M059J (cell line): Measurements from ENCODE around the gene DAPL1. TPM values are rescaled to one million over a fixed set of nuclear protein-coding genes. Genes with fewer than 3 reads are reported as not detected.

ENCODE experiments used
- DNase-seq: peaks from one replicate; pipeline ENCODE4 v3.0.0-alpha.2; 2012; ENCODE audit warnings: low read depth
- total RNA-seq: library from RNA; depleted of rRNA; stranded (reverse); fragments of >200 nt; shearing (Covaris generic); gene quantifications from 2 replicates; pipeline ENCODE4 v1.2.3, GENCODE V29; 2014

DAPL1 gene
- total RNA-seq, 1 experiment from 2014 or later, result 2.2 TPM

DNA sequence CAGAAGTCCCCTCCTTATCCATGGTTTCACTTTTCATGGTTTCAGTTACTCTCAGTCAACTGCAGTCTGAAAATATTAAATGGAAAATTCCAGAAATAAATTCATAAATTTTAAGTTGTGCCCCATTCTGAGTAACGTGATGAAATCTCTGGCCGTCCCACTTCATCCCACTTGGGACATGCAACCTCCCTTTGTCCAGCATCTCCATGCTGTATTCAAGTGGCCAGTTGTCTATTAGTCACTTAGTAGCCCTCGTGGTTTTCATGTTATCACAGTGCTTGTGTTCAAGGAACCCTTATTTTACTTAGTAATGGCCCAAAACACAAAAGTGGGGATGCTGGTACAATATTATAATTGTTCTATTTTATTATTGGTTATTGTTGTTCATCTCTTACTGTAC lies 18.0 kb upstream of the DAPL1 start:
- no peak for DNase-seq

GRCh38 chr2:158778243-158778642 lies 16.9 kb upstream of the DAPL1 start:
- no peak for DNase-seq

DNA sequence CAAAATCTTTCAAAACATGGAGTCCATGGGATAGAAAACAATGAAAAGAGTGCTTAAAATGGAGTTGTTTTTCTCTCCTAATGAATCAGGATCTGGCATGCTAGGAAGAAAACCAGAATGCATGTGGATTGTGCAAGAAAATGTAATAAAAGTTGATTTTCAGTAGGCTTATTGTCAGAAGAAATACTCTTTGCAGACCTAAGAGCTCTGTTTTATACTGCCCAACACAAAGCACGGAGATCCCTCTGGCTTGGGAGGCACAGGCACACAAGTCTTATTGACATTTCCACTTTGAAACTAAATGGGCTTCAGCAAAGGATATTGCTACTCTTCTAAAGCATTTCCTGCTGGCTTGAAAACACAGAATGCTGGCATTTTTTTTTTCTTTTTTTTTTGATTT lies 15.5 kb upstream of the DAPL1 start:
- DNase-seq, result no peak

- DNase-seq, result peak; percentile 50
Observed at GRCh38 chr2:158781353-158781961, 13.7 kb upstream of the DAPL1 start.

DNA sequence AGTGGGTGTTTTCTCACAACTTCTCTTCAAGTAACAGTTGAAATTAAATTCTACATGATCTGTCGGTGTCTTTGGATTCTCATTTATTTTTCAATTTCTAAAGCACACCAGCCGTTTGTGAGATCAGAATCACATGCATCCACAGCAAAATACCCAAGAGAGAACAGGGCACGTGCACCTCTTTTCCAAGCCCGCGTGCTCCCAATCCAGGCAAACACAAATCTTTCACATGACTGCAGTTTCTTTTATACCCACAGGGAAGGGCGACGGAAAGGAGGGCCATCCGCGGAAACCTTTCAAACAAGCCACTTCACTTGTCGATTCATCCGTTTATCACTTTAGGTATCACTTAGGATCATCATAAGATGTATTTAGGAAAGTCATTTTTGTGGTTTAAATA lies 13.0 kb upstream of the DAPL1 start:
- no peak for DNase-seq

GRCh38 chr2:158782616-158783015 lies 12.5 kb upstream of the DAPL1 start:
- peak; percentile 45 for DNase-seq

DNA sequence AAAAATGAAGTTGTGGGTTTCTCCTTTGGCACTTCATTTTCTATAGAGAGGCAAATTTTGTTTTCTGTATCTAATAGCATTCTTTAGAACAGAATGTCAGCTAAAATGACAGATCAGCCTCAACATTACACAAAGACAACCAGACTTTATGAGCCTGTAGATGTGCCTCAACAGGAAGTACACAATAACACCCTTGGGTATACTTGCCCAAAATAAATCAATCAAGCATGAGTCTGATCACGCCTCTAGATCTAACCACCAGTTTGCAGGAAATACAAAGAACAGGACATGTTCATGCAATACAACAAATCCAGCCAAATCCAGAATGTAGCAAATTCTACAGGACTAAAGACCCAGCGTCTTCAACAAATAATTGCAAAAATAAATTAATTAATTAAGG lies 11.2 kb upstream of the DAPL1 start:
- DNase-seq, result no peak

- no peak for DNase-seq
Observed at GRCh38 chr2:158786897-158787296, 8.2 kb upstream of the DAPL1 start.

GRCh38 chr2:158788951-158789350 lies 6.2 kb upstream of the DAPL1 start:
- DNase-seq, result no peak

- no peak for DNase-seq
Observed at GRCh38 chr2:158796652-158797051, 1.5 kb downstream of the DAPL1 start.

DNA sequence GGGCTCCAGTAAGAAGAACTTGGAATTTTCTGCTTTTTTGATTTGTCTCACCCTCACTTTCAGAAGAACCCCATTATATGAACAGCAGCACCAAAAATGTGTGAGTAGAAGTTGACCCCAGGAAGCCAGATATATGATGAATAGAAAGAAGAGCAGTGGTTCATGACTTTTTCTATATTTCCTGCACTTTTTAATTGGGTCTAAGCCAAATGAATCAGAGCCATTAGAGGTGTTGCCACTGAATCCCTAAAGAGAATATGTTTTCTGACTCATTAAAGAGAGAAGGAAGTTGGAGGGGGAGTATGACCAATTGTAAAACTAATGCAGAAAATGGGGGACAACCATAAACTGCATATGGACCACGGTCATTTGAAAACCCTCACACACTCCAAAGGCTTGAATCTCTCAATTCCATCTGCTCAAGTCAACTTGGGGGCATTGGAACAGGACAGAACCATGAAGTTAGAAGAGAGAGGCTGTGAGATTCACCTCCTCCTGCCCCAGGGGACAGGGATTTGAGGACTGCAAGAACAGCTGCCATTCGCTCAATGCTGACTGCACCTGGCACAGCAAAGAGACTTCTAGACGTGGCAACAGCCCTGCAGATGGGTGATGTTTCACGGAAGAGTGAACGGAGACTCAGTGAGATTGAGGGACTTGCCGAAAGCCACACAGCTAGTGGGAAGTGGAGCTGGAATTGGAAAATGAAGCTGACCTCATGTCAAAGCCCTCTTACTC lies 3.0 kb downstream of the DAPL1 start:
- peak; percentile 27 for DNase-seq

DNA sequence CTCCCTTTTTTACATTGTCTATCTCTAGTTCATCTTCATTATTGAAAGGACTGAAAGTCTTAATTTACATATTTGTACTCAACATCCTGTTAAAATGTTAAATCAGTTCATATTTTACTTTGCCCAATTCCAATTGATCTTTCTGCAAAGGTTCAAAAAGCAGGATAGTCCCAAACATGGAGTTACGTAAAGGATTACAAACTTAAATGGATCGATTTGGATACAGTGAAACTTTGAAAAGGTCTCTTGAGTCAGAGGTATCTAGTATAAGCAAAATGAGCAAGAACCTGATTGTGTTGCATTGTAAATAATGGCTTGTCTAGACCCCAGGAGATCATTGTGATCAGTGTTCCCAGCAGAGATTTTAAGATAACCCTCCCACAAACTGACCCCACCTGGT lies 4.1 kb downstream of the DAPL1 start:
- DNase-seq, result no peak

DNA sequence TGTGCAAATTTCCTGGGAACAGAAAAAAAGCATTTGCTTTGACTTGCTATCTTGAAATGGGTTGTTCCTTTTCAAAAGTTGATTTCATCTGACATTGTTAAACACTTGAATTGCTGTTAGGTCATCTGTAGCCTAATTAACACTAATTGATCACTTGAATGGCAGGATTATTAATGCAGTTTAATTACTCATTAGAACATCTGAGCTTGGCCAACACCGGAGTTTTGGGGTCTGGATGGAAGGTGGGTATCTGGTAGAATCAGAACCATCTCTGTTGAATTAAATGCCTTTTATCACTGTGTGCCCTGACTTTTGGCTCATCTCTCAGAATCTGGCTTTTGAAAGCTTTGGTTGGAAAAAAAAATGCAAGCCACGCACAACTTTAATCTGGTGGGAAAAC lies 8.4 kb downstream of the DAPL1 start:
- no peak for DNase-seq

DNA sequence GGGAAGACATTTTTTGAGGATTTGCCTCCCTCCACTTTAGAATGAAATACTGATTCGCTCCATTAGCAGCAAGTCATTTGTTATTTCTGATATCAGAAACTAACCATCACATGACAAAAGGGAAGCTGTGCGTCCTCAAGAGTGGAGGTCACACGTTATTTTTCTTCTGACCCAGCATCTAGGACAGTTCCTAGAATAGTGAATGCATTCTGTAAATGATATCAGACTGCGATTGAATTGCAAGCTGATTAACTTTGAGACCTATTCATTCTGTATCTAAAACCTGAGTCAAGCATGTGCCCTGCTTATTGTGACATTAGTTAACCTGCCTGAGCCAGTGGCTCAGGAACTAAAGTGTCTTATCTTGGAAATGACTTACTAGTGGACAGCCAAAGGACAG lies 10.1 kb downstream of the DAPL1 start:
- no peak for DNase-seq

- no peak for DNase-seq
Observed at GRCh38 chr2:158805936-158806335, 10.8 kb downstream of the DAPL1 start.

- DNase-seq, result no peak
Observed at GRCh38 chr2:158806941-158807340, 11.8 kb downstream of the DAPL1 start.

DNA sequence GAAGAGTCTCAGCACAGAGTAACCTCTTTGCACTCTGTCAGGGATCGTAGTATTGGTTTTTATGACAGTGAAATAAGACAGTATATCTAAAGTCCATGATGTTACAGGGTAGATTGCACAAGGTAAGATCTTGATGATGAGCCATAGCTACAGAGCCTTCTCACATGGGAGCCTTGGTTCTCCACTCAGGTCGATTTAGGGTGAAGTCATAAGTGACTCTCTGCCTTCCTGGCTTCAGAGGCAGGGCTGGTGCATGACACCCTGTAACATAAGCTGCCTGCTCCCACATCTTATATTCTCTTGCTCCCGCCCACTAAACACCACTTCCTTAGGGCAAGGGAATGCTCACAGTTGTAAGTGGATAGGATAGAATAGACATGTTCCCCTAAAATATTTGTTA lies 13.3 kb downstream of the DAPL1 start:
- no peak for DNase-seq

DNA sequence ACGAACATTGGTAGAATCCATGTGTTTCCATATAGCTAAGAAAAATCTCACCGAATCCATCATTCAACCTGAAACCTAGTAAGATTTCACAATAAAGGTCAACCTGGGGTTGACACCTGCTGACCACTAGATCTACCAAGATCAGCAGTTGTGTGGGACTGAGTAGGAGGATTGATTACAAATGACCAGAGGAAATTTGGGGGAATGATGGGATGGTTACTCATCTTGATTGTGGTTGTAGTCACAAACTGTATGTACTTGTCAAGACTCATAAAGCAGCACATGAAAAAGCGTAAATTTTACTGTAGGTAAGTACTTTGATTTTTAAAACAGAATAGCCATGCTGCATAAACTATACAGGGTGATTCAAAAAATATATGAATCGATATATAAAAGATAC lies 14.7 kb downstream of the DAPL1 start:
- DNase-seq, result peak; percentile 33

DNA sequence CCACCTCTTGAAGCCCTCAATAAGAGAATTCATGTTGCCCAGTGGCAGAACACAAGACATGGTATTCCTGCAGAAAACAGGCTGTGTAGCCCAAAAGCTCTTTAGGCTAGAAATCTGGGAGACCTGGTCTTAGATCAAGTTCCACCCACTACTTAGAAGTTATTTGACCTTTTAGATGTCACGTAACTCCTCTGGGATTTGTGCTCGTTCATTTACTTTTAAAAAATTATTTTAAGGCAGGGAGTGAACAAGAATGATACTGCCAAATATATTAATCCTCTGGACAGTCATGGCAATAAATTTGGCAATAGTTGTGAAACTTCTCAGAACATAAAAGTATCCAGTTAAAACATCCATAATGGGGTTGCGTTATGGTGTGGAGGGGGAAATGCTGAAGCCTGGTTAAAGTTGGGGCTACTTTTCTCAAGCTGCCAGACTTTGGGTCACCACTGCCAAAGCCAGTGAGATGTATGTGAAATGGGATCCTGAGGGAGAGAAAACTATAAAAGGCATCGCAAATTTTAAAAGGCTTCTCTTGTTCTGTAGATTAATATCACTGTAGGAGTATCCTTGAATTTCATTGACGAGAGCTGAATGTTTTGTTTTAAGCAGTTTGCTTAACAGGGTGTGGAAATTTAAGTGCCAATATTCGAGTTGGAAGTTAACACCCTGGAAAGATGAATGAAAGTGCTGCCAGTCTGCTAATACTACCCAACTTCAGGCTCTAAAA lies 15.8 kb downstream of the DAPL1 start:
- no peak for DNase-seq

- peak; percentile 20 for DNase-seq
Observed at GRCh38 chr2:158815166-158815565, 20.0 kb downstream of the DAPL1 start.

DNA sequence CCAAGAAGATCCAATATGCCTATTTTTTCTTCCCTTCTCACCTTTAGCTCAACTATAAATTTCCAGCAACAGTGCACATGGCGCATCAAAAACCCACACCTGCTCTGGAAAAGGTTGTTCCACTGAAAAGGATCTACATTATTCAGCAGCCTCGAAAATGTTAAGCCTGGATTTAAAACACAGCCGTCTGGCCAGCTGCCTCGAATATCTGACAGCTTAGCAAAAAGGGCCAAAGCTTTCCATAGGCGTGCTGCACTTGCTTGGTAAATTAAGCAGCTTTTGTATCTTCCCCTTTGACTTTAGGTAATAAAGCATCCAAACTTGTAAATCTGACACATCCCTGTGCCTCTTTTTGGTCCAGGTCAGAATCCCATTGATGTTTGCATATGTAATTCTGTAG lies 20.5 kb downstream of the DAPL1 start:
- no peak for DNase-seq

DNA sequence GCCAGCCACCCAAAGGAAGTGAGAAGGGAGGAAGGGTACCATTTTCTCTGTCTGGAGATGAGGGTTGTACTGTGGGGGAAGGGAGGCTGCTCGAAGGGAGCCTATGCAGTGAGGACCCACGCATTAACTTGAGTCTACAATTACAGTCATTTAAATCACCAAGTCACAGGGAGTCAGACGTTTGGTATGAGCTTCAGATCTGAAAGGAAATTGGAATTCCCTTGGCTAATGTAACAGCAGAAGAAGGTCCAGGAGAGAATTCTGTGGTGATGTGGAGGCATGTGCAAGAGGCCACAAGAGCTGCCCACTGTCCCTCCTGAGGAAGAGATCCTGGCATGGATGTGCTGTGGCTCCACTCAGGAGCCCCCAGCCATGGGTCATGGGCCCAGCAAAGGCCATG lies 22.5 kb downstream of the DAPL1 start:
- peak; percentile 58 for DNase-seq

- no peak for DNase-seq
Observed at GRCh38 chr2:158818511-158818910, 23.4 kb downstream of the DAPL1 start.
